CD4-positive, alpha-beta T cell treated with Interleukin-17A for 1 hour (primary cell): Measurements from ENCODE around the gene TOMM20.

Experiments
- DNase-seq: peaks from one replicate; pipeline ENCODE4 v3.0.0-alpha.2; 2020

Gene TOMM20

GRCh38 chr1:235133086-235133485 lies 4.4 kb upstream of the TOMM20 start:
- DNase-seq: no peak

- DNase-seq: no peak
Observed at GRCh38 chr1:235131961-235132360, 3.3 kb upstream of the TOMM20 start.

- no peak for DNase-seq
Observed at GRCh38 chr1:235130766-235131270, 2.2 kb upstream of the TOMM20 start.

GRCh38 chr1:235129774-235130570 lies 1.3 kb upstream of the TOMM20 start:
- no peak for DNase-seq

GRCh38 chr1:235127732-235128455 lies 743 bp downstream of the TOMM20 start:
- DNase-seq: peak; percentile 35

GRCh38 chr1:235127203-235127602 lies 1.4 kb downstream of the TOMM20 start:
- no peak for DNase-seq

- DNase-seq: no peak
Observed at GRCh38 chr1:235124665-235125064, 4.0 kb downstream of the TOMM20 start.

- no peak for DNase-seq
Observed at GRCh38 chr1:235124111-235124510, 4.5 kb downstream of the TOMM20 start.

- DNase-seq: no peak
Observed at GRCh38 chr1:235122348-235122747, 6.3 kb downstream of the TOMM20 start.

GRCh38 chr1:235113183-235113917 lies 15.3 kb downstream of the TOMM20 start:
- no peak for DNase-seq

GRCh38 chr1:235112297-235113182 lies 16.1 kb downstream of the TOMM20 start:
- no peak for DNase-seq

GRCh38 chr1:235111107-235111506 lies 17.5 kb downstream of the TOMM20 start:
- DNase-seq: no peak

- no peak for DNase-seq
Observed at GRCh38 chr1:235108876-235109275, 19.8 kb downstream of the TOMM20 start.

GRCh38 chr1:235108185-235108593 lies 20.4 kb downstream of the TOMM20 start:
- no peak for DNase-seq

GRCh38 chr1:235107368-235108184 lies 21.1 kb downstream of the TOMM20 start:
- DNase-seq: no peak

- no peak for DNase-seq
Observed at GRCh38 chr1:235106457-235106856, 22.2 kb downstream of the TOMM20 start.

GRCh38 chr1:235105051-235106043 lies 23.3 kb downstream of the TOMM20 start:
- peak; percentile 62 for DNase-seq

- peak; percentile 61 for DNase-seq
Observed at GRCh38 chr1:235102993-235103411, 25.6 kb downstream of the TOMM20 start.

- no peak for DNase-seq
Observed at GRCh38 chr1:235102259-235102582, 26.4 kb downstream of the TOMM20 start.

- DNase-seq: no peak
Observed at GRCh38 chr1:235101558-235102258, 26.9 kb downstream of the TOMM20 start.
